Endothelial cell of umbilical vein (primary cell): ENCODE measurements around the gene CD47.

Experiments
- CTCF ChIP-seq, 2 donors: IDR thresholded peaks; 1 replicate in 1 of 2; 2 replicates in 1 of 2; pipeline ENCODE4 v1.5.1; 2011; ENCODE audit warnings: low read length in 2 of 2, mild to moderate bottlenecking in 2 of 2, moderate library complexity in 2 of 2, control low read depth in 1 of 2, inconsistent platforms in 1 of 2, low read depth in 1 of 2; ENCODE audit not compliant: insufficient read depth in 1 of 2; ENCODE audit errors: extremely low read depth in 1 of 2
- EZH2 ChIP-seq: IDR thresholded peaks from 2 replicates; pipeline ENCODE4 v1.6.1; 2012; ENCODE audit warnings: borderline replicate concordance, low read depth, mild to moderate bottlenecking, moderate library complexity, low read length, inconsistent platforms; ENCODE audit not compliant: severe bottlenecking
- JUN ChIP-seq: IDR thresholded peaks from 2 replicates; pipeline ENCODE4 v1.6.1; 2011; ENCODE audit warnings: borderline replicate concordance, low read depth; ENCODE audit not compliant: insufficient read length, insufficient read depth
- MYC ChIP-seq: IDR thresholded peaks from one replicate; pipeline ENCODE4 v1.6.1; 2011; ENCODE audit warnings: mild to moderate bottlenecking, low read depth, low read length

- TF ChIP-seq CTCF (IDR thresholded peaks at IDR 0.05; ENCODE audit: extremely low read depth in 1 of 2, insufficient read depth in 1 of 2, low read depth in 1 of 2, low read length in 2 of 2), result no peak
- TF ChIP-seq JUN, result no peak
- TF ChIP-seq EZH2, result no peak
- no peak for TF ChIP-seq MYC
Observed at GRCh38 chr3:108089579-108089978, 1.3 kb downstream of the CD47 start.
